Hematopoietic multipotent progenitor cell treated with erythropoietin and hydrocortisone succinate and interleukin-3 and kit ligand, for 6 days (in vitro differentiated cells): ENCODE results near the gene CAMKK2.

Experiments used
- DNase-seq: peaks from one replicate; pipeline ENCODE4 v3.0.0-alpha.2; 2015

The CAMKK2 gene

GRCh38 chr12:121189619-121190155, 106.8 kb downstream of the CAMKK2 start:
- DNase-seq = peak; percentile 84

DNA sequence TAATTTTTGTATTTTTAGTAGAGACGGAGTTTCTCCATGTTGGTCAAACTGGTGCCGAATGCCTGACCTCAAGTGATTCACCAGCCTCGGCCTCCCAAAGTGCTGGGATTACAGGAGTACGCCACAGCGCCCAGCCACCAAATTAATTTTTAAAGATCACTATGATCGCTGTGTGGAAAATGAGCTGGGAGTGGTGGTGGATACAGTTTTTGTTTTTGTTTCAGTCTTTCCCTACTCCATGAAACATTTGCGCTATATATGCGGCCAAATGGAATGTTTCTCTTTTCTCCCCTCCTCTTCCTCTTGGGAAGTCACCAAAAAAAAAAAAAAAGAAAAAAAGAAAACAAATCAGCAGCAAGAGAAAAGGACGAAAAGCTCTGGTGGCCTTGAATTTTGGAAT, 107.4 kb downstream of the CAMKK2 start:
- DNase-seq = no peak

DNA sequence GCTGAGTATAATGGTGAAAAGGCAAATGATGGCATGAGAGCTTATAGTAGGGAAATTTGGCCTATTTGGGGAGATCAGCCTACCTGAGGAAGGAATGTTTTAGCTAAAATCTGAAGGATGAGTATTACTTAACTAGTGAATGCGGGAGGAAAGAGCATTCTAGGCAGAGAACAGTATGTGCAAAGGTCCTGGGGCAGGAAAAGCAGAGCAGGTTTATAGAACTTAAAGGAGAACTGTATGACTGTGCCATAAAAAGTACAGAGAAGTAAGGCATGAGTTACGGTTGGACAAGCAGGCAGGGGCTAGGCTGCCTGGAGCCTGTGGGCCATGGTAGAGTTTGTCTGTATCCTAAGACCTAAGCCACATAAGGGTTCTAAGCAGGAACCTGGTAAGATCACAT, 108.3 kb downstream of the CAMKK2 start:
- no peak for DNase-seq
